CD14-positive monocyte (primary cell): ENCODE data around the gene PCK2. TPM values are rescaled to one million over a fixed set of nuclear protein-coding genes. Genes with fewer than 3 reads are reported as not detected.
A peak's percentile ranks its signal among the peaks of the same experiment; 100 is the strongest.

ENCODE experiments used
- DNase-seq, 3 donors: peaks; one replicate each; pipeline ENCODE4 v3.0.0-alpha.2; 2011 to 2022
- H2AFZ ChIP-seq: 2 replicates; pipeline ENCODE4 v1.6.0; 2012; ENCODE audit warnings: mild to moderate bottlenecking, low read depth, low read length, inconsistent platforms; ENCODE audit not compliant: insufficient read depth, poor library complexity, severe bottlenecking
- H3K27ac ChIP-seq, 2 donors: 1 replicate in 1 of 2; 2 replicates in 1 of 2; pipeline ENCODE4 v1.5.1; 2012 to 2013; ENCODE audit warnings: low read length in 2 of 2, control low read depth in 1 of 2, inconsistent platforms in 1 of 2, low read depth in 1 of 2, mild to moderate bottlenecking in 1 of 2
- H3K27me3 ChIP-seq, 2 donors: one replicate each; pipeline versions ENCODE4 v1.6.0 to v1.6.1; 2011 to 2013; ENCODE audit warnings: low read length in 2 of 2; ENCODE audit not compliant: control insufficient read depth in 2 of 2, insufficient read depth in 2 of 2
- H3K36me3 ChIP-seq, 2 donors: replicated peaks in 1 of 2; 1 replicate in 1 of 2; 2 replicates in 1 of 2; pipeline versions ENCODE4 v1.5.1 to v1.6.1; 2012 to 2013; ENCODE audit warnings: low read length in 2 of 2, control low read depth in 1 of 2, inconsistent platforms in 1 of 2, mild to moderate bottlenecking in 1 of 2; ENCODE audit not compliant: insufficient read depth in 2 of 2, control insufficient read depth in 1 of 2
- H3K4me1 ChIP-seq, 2 donors: 1 replicate in 1 of 2; 2 replicates in 1 of 2; pipeline versions ENCODE4 v1.5.1 to v1.6.1; 2012 to 2013; ENCODE audit warnings: low read length in 2 of 2, control low read depth in 1 of 2, inconsistent platforms in 1 of 2, mild to moderate bottlenecking in 1 of 2, moderate library complexity in 1 of 2; ENCODE audit not compliant: insufficient read depth in 2 of 2, control insufficient read depth in 1 of 2
- H3K4me2 ChIP-seq: replicated peaks from 2 replicates; pipeline ENCODE3; 2012; ENCODE audit warnings: low read length, moderate library complexity, mild to moderate bottlenecking; ENCODE audit not compliant: poor library complexity, severe bottlenecking; ENCODE audit errors: extremely low read depth
- H3K4me3 ChIP-seq, 3 experiments: fragments of 200-600 bp in 1 of 3; sonication (generic) in 1 of 3; replicated peaks in 1 of 3; 1 replicate in 2 of 3; 2 replicates in 1 of 3; pipeline ENCODE4 v1.5.1; 2011 to 2013; ENCODE audit warnings: low read length in 3 of 3, mild to moderate bottlenecking in 3 of 3, control low read depth in 2 of 3, low read depth in 2 of 3, inconsistent platforms in 1 of 3, moderate library complexity in 1 of 3
- H3K79me2 ChIP-seq: 2 replicates; pipeline ENCODE4 v1.6.0; 2012; ENCODE audit warnings: mild to moderate bottlenecking, control low read depth, inconsistent platforms, low read length, moderate library complexity; ENCODE audit not compliant: insufficient read depth
- H3K9ac ChIP-seq: 2 replicates; pipeline ENCODE4 v1.6.0; 2017; ENCODE audit warnings: low read length, mild to moderate bottlenecking; ENCODE audit not compliant: insufficient read depth, poor library complexity, severe bottlenecking
- H3K9me3 ChIP-seq, 2 donors: replicated peaks in 1 of 2; 1 replicate in 1 of 2; 2 replicates in 1 of 2; pipeline versions ENCODE4 v1.5.1 to v1.6.1; 2012 to 2013; ENCODE audit warnings: low read length in 2 of 2, control low read depth in 1 of 2; ENCODE audit not compliant: control insufficient read depth in 1 of 2, insufficient read depth in 1 of 2
- H4K20me1 ChIP-seq: 2 replicates; pipeline ENCODE4 v1.6.0; 2012; ENCODE audit warnings: mild to moderate bottlenecking, low read length, control low read depth, moderate library complexity; ENCODE audit not compliant: insufficient read depth
- H3K27ac Mint-ChIP-seq, 7 donors: one replicate each; pipeline ENCODE4 v1.8.0; 2020; ENCODE audit warnings: mild to moderate bottlenecking in 7 of 7, mixed read lengths in 7 of 7, moderate library complexity in 6 of 7, inconsistent platforms in 2 of 7
- H3K27me3 Mint-ChIP-seq, 3 donors: one replicate each; pipeline ENCODE4 v1.8.0; 2021 to 2022; ENCODE audit warnings: low read depth in 3 of 3, mild to moderate bottlenecking in 3 of 3, mixed read lengths in 3 of 3, moderate library complexity in 3 of 3, inconsistent platforms in 1 of 3
- H3K36me3 Mint-ChIP-seq, 2 donors: one replicate each; pipeline ENCODE4 v1.8.0; 2020; ENCODE audit warnings: mixed read lengths in 2 of 2, inconsistent platforms in 1 of 2, mild to moderate bottlenecking in 1 of 2
- H3K4me1 Mint-ChIP-seq: one replicate; pipeline ENCODE4 v1.8.0; 2020; ENCODE audit warnings: mild to moderate bottlenecking, mixed read lengths
- H3K4me3 Mint-ChIP-seq, 2 donors: one replicate each; pipeline ENCODE4 v1.8.0; 2020; ENCODE audit warnings: mild to moderate bottlenecking in 2 of 2, mixed read lengths in 2 of 2, moderate library complexity in 1 of 2
- H3K9me3 Mint-ChIP-seq, 7 donors: one replicate each; pipeline ENCODE4 v1.8.0; 2020 to 2022; ENCODE audit warnings: mixed read lengths in 7 of 7, mild to moderate bottlenecking in 6 of 7, moderate library complexity in 6 of 7, inconsistent platforms in 2 of 7
- CTCF ChIP-seq: fragments of 200-600 bp; IDR thresholded peaks from one replicate; pipeline ENCODE4 v1.8.0; 2022; ENCODE audit warnings: antibody characterized with exemption, mild to moderate bottlenecking
- WGBS: methylation state at CpG from one replicate; pipeline ENCODE4 v1.1.5; 2013; ENCODE audit warnings: missing lambda C conversion rate; ENCODE audit not compliant: insufficient coverage; 5-methylcytosine and 5-hydroxymethylcytosine counted together
- intact Hi-C, 2 donors: fragments of 100-400 bp; cut with micrococcal nuclease; formaldehyde crosslinking; loops; one replicate each; pipeline versions ENCODE4 v1.15.0 to v1.15.1; 2023
- polyA plus RNA-seq, 3 donors: library from polyadenylated mRNA; depleted of rRNA in 1 of 3; unstranded in 2 of 3; stranded (reverse) in 1 of 3; fragments of 300-500 nt in 2 of 3; fragments of >200 nt in 1 of 3; fragmentation: Illumina TruSeq in 2 of 3; gene quantifications; 1 replicate in 2 of 3; 2 replicates in 1 of 3; pipeline ENCODE4 v1.2.3, GENCODE V29; 2012 to 2021

PCK2 gene
- polyA plus RNA-seq, 3 donors = 29.9 to 34.2 (median 31.3) TPM

- Histone ChIP-seq H3K9me3 (no peaks in the 10 kb centered on the region), H3K4me1 (peaks cover 34 to 50% of the 10 kb centered on the region in 2 donors), H3K9ac (peak overlapping the region; percentile 93), H3K36me3 (peaks cover 36 to 49% of the 10 kb centered on the region in 2 donors), H3K27me3 (no peaks in the 10 kb centered on the region), H3K27ac (peak overlapping the region; percentile 84 to 89), H2AFZ (peak overlapping the region; percentile 93), H3K79me2 (peaks cover 70% of the 10 kb centered on the region), H3K4me2 (peak overlapping the region; percentile 98), H3K4me3 (peak overlapping the region; percentile 84 to 100 (median 89)), H4K20me1 (peaks cover 59% of the 10 kb centered on the region)
- H3K27ac Mint-ChIP-seq = peak overlapping the region; percentile 95 to 99 (median 97)
- peaks cover 50 to 52% of the 10 kb centered on the region in 2 donors for H3K36me3 Mint-ChIP-seq
- peaks cover 0 to 2% (median 0%) of the 10 kb centered on the region in 3 donors for H3K27me3 Mint-ChIP-seq
- DNase-seq = peak in 2 of 3 donors; percentile 29 to 76
- TF ChIP-seq CTCF = no peak
- intact Hi-C loops = loop anchor here in 1 of 2 donors (2.0 kb wide), 1 partner anchor 15 kb away; the partner anchor contains the start of gene IRF9
- peaks cover 48% of the 10 kb centered on the region for H3K4me1 Mint-ChIP-seq
- peak overlapping the region; percentile 98 to 99 for H3K4me3 Mint-ChIP-seq
- WGBS = 0% methylated on average over 2 of the region's 9 CpGs
- no peaks in the 10 kb centered on the region for H3K9me3 Mint-ChIP-seq
These were observed 51.8 kb downstream of the PCK2 start for GRCh38 chr14:24145690-24146452.

DNA sequence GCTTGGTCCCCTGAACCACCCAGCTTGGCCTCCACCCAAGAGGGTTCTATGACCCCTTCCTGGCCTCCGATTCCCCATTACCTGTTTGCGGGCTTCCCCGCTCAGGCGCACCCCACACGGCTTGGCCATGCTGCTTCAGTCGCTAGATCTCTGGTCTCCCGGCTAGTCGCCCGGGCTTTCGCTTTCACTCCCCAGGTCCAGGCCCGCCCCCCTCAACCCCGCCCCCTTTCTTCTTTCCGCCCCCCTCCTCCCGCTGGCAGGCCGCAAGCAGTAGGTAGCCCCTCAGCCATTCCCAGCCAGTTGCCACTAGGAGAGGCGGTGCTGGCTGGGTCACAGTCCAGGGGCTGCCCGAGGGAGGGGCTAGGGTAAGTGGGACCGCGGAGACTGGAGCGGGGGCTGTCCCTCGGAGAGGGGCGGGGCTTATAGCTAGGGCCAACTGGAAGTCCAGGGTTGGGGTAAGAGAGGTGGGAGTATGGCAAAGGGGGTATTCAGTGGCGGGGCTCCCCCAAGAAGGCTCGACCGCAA lies 52.4 kb downstream of the PCK2 start, which contains the start of gene PSME2:
PSME2 (minus strand) TSS at position 158 of the 525 bp plus-strand sequence; CDS start at position 129, 29 bp downstream.
- Histone ChIP-seq H3K9ac (peak within 1 kb of the TSS; percentile 93), H3K4me1 (peaks cover 33 to 47% of the 10 kb centered on the region in 2 donors), H3K27me3 (no peaks in the 10 kb centered on the region), H2AFZ (peak within 1 kb of the TSS; percentile 93), H3K79me2 (peaks cover 72% of the 10 kb centered on the region), H4K20me1 (peaks cover 65% of the 10 kb centered on the region), H3K9me3 (no peaks in the 10 kb centered on the region), H3K27ac (peak within 1 kb of the TSS; percentile 84 to 89), H3K36me3 (peaks cover 43 to 55% of the 10 kb centered on the region in 2 donors), H3K4me3 (peak within 1 kb of the TSS; percentile 84 to 100 (median 89)), H3K4me2 (peak within 1 kb of the TSS; percentile 98)
- intact Hi-C loops = loop anchor here in 1 of 2 donors (2.0 kb wide), 1 partner anchor 14 kb away; the partner anchor contains the start of gene IRF9
- peaks cover 0 to 2% (median 0%) of the 10 kb centered on the region in 3 donors for H3K27me3 Mint-ChIP-seq
- peaks cover 46% of the 10 kb centered on the region for H3K4me1 Mint-ChIP-seq
- H3K9me3 Mint-ChIP-seq = no peaks in the 10 kb centered on the region
- TF ChIP-seq CTCF = no peak
- 0% methylated on average over 16 of the region's 25 CpGs for WGBS
- peak; percentile 76 to 90 (median 87) for DNase-seq
- H3K4me3 Mint-ChIP-seq = peak within 1 kb of the TSS; percentile 98 to 99
- H3K36me3 Mint-ChIP-seq = peaks cover 56 to 59% of the 10 kb centered on the region in 2 donors
- peak within 1 kb of the TSS; percentile 95 to 99 (median 97) for H3K27ac Mint-ChIP-seq
